Erythroblast (primary cell): Measurements from ENCODE around the gene NUDT9.
"Not testable (repeated sequence)": the region's sequence is repeated elsewhere in the genome, so short reads cannot be mapped to it uniquely, and the experiment has no call there.

ENCODE experiments used
- GATA1 ChIP-seq: IDR thresholded peaks from 2 replicates; pipeline ENCODE4 v1.6.1; 2011; ENCODE audit warnings: low read depth, mild to moderate bottlenecking, control low read depth, low read length, moderate library complexity
- POLR2A ChIP-seq: IDR thresholded peaks from 2 replicates; pipeline ENCODE4 v1.6.1; 2011; ENCODE audit warnings: mild to moderate bottlenecking, low read length

- not testable (repeated sequence) for TF ChIP-seq POLR2A, GATA1
Measured at GRCh38 chr4:87395851-87396250, 26.5 kb upstream of the NUDT9 start.
